RWPE2 (cell line): ENCODE results near the gene EFNA3.

Source experiments
- ATAC-seq: fragments of 200-7000 bp; cut with Tn5 transposase; 3 replicates; pipeline ENCODE4 v1.9.1; 2021; ENCODE audit warnings: low read depth
- DNase-seq: peaks from one replicate; pipeline ENCODE4 v3.0.0-alpha.2; 2020; ENCODE audit warnings: low spot score
- H3K27ac ChIP-seq: fragments of 450-650 bp; 2 replicates; pipeline ENCODE4 v1.5.1; 2017; ENCODE audit warnings: mild to moderate bottlenecking; ENCODE audit not compliant: poor library complexity, severe bottlenecking
- H3K27me3 ChIP-seq: fragments of 250-450 bp; sonication (Bioruptor Pico); 2 replicates; pipeline ENCODE4 v1.5.1; 2021; ENCODE audit warnings: mild to moderate bottlenecking, moderate library complexity; ENCODE audit not compliant: insufficient read depth, poor library complexity, severe bottlenecking
- H3K36me3 ChIP-seq: fragments of 250-450 bp; sonication (Bioruptor Pico); 2 replicates; pipeline ENCODE4 v1.5.1; 2020; ENCODE audit warnings: low read depth, mild to moderate bottlenecking, moderate library complexity
- H3K4me1 ChIP-seq: fragments of 250-450 bp; sonication (Bioruptor Pico); 2 replicates; pipeline ENCODE4 v1.5.1; 2021; ENCODE audit warnings: mild to moderate bottlenecking, moderate library complexity; ENCODE audit not compliant: insufficient read depth, poor library complexity, severe bottlenecking
- H3K4me3 ChIP-seq: fragments of 250-450 bp; sonication (Bioruptor Pico); 2 replicates; pipeline ENCODE4 v1.5.1; 2021; ENCODE audit warnings: mild to moderate bottlenecking, moderate library complexity; ENCODE audit not compliant: severe bottlenecking
- H3K9me3 ChIP-seq: fragments of 250-450 bp; sonication (Bioruptor Pico); 2 replicates; pipeline ENCODE4 v1.5.1; 2021; ENCODE audit warnings: mild to moderate bottlenecking, moderate library complexity; ENCODE audit not compliant: severe bottlenecking
- CTCF ChIP-seq: fragments of 450-650 bp; IDR thresholded peaks from one replicate; pipeline ENCODE4 v1.5.1; 2017; ENCODE audit warnings: mild to moderate bottlenecking, moderate library complexity; ENCODE audit not compliant: poor library complexity, severe bottlenecking

Gene EFNA3

GRCh38 chr1:155037851-155038441, 40.7 kb upstream of the EFNA3 start:
- Histone ChIP-seq H3K4me1 (peaks cover 14% of the 10 kb centered on the region), H3K27me3 (no peaks in the 10 kb centered on the region), H3K27ac (peak overlapping the region; percentile 58), H3K4me3 (no peak overlapping the region), H3K9me3 (no peaks in the 10 kb centered on the region), H3K36me3 (no peaks in the 10 kb centered on the region)
- DNase-seq: no peak
- TF ChIP-seq CTCF: no peak
- ATAC-seq: no peak

GRCh38 chr1:155038602-155039307, 39.9 kb upstream of the EFNA3 start:
- H3K27ac ChIP-seq: peak overlapping the region; percentile 58
- H3K36me3 ChIP-seq: no peaks in the 10 kb centered on the region
- H3K4me3 ChIP-seq: no peak overlapping the region
- no peaks in the 10 kb centered on the region for H3K27me3 ChIP-seq
- no peaks in the 10 kb centered on the region for H3K9me3 ChIP-seq
- ATAC-seq: peak; percentile 97
- DNase-seq: peak; percentile 81
- TF ChIP-seq CTCF: no peak
- peaks cover 14% of the 10 kb centered on the region for H3K4me1 ChIP-seq

- Histone ChIP-seq H3K36me3 (no peaks in the 10 kb centered on the region), H3K9me3 (no peaks in the 10 kb centered on the region), H3K4me1 (peaks cover 14% of the 10 kb centered on the region), H3K27ac (peak overlapping the region; percentile 58), H3K4me3 (no peak overlapping the region), H3K27me3 (no peaks in the 10 kb centered on the region)
- no peak for ATAC-seq
- DNase-seq: no peak
- TF ChIP-seq CTCF: no peak
Observed at GRCh38 chr1:155039308-155039669, 39.3 kb upstream of the EFNA3 start.

GRCh38 chr1:155040358-155041093, 38.1 kb upstream of the EFNA3 start:
- DNase-seq (no peak), ATAC-seq (no peak)
- Histone ChIP-seq H3K9me3 (no peaks in the 10 kb centered on the region), H3K36me3 (no peaks in the 10 kb centered on the region), H3K4me3 (no peak overlapping the region), H3K27me3 (no peaks in the 10 kb centered on the region), H3K27ac (no peak overlapping the region), H3K4me1 (peaks cover 20% of the 10 kb centered on the region)
- no peak for TF ChIP-seq CTCF
